GM21786 (cell line): ENCODE data around the gene SNX5.

ENCODE experiments used
- ATAC-seq: cut with Tn5 transposase; IDR thresholded peaks from one replicate; pipeline ENCODE4 v1.9.1; 2021; ENCODE audit not compliant: unreplicated experiment

The SNX5 gene

DNA sequence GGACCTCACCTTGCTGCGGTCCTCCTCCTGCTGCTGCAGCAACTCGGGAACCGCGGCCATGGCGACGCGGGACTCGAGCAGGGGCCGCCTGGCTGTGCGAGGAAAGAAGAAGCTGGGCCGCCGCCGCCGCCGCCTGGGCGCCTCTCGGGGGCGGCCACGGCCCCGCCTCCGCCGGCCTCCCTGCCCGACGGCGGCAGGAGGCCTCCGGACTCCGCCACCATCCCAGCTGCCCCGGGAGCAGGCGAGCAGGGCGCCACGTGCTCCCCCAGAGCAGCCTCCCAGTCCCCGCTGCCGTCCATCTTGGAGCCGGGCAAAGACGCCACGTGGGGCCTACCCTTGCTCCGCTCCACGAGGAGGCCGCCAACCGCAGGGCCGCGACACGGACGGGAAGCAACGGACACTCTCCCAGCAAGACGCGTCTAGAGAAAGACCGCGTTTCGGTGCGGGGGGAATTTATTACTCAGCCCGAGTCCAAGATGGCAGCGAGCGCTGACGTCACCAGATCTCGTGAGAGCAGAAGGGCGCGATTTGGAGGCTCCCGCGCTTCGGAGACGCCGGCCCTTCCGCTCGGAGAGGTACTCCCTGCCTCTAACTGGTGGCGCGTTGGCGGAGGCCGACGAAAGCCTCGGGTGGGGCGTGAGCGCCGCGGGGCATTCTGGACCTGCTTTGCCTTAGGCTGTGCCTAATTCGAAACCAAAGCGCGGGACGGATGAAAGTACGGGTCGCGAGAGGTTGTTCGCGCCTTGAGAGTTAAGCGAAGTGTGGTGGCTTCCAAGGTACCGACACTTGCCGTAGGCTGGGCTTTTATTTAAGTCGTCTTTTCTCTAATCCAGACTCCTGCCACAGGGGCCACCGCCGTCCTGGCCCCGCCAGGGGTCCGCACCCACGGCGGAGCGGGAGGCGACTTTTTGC lies at the start of gene SNX5, which contains the start of gene MGME1:
Gene SNX5 (minus strand): TSS at position 429 of the 912 bp plus-strand sequence. CDS start 369 bp downstream, at position 60.
Gene MGME1 (plus strand): TSS at position 653 of the 912 bp plus-strand sequence. CDS start 842 bp downstream, outside the sequence.
- peak; percentile 74 for ATAC-seq

DNA sequence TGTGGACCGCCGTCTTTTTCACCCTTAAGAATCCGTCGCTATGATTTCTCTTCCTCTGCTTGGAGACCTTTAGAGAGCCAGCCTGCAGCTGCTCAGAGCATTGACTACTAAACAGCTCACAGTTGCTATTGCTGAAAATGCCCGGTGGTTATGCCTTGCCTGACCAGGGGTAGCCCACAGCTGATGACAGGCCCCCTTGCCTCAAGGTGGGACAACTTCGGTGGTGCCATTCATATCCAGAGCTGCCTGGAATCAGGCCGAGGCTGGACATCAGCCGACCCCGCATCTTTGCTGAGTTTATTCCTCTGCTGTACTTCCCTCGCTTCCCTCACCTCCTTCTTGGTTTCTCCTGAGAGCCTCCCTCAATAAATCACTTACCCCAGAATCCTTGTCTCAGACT lies 49.5 kb upstream of the SNX5 start:
- ATAC-seq = no peak

DNA sequence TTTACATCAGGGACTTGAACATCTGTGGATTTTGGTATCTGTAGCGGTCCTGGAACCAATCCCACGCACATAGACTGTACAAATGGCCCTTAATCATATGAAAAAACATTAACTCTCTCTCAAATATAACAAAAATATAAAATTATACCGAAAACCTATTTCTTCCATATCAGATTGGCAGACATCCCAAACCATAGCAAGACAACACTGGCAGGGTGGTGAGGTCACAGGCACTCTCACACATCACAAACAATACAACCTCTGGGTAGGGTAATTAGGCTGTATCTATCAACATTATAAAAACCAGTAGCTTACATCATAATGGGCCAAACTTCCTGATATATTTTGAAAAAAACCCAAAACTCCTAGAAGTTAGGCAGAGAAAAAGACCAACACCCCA lies 48.2 kb upstream of the SNX5 start:
- no peak for ATAC-seq

DNA sequence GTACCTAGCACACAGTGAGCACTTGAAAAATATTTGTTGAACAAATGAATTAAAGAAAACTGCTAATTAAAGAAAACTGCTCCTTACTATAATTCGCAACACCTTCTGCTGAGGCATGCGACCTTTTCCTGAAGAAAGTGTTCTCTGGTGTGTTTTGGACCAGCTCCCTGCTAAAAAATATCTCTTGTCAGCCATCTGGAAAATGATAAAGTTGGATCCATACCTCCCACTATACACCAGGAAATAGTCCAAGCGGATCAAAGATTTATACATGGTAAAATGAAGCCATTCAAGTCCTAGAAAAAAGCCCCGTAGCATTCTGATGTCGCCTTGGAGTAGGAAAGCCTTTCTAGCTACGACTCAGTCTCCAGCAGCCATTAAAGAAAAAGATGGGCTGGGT lies 45.8 kb upstream of the SNX5 start:
- no peak for ATAC-seq

DNA sequence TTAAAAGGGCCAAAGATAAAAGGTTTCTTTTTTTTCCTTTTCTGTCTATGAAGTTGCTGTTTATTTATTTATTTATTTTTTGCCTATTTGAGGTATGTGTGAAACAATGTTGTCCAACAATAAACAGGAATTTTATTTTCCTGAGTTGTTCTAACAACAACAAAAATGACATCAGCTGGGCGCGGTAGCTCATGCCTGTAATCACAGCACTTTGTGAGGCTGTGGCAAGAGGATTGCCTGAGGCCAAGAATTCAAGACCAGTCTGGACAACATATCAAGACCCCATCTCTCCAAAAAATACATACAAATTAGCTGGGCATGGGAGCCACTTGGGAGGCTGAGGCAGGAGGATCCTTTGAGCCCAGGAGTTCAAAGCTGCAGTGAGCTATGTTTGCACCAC lies 44.3 kb upstream of the SNX5 start:
- ATAC-seq = no peak

DNA sequence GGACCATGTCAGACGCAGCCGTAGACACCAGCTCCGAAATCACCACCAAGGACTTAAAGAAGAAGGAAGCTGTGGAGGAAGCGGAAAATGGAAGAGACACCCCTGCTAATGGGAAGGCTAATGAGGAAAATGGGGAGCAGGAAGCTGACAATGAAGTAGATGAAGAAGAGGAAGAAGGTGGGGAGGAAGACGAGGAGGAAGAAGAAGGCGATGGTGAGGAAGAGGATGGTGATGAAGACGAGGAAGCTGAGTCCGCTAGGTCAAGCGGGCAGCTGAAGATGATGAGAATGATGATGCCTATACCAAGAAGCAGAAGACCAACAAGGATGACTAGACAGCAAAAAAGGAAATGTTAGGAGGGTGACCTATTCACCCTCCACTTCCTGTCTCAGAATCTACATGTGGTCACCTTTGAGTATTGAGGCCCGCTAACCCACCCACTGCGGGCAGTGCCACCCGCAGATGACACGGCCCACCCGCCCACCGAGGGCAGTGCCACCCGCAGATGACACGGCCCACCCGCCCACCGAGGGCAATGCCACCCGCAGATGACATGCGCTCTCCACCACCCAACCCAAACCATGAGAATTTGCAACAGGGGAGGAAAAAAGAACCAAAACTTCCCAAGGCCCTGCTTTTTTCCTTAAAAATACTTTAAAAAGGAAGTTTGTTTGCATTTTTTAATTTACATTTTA lies 43.5 kb upstream of the SNX5 start:
- no peak for ATAC-seq

DNA sequence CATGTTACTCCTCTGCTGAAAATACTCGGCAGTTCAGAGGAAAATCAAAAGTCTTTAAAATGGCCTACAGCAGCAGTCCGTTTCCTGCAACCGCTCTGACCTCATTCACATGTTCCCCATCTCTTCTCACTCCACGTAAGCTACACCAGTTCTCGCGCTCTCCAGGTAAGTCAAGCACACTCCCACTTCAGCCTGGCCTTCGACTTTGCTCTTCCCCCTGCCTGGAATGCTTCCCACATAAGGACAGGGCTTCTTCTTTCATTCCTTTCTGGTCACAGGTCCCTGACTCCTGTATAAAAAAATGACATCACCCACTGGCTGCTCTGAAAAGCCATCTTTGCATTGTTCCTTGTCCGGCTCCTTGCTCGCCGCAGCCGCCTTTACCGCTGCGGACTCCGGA lies 42.9 kb upstream of the SNX5 start:
- no peak for ATAC-seq

DNA sequence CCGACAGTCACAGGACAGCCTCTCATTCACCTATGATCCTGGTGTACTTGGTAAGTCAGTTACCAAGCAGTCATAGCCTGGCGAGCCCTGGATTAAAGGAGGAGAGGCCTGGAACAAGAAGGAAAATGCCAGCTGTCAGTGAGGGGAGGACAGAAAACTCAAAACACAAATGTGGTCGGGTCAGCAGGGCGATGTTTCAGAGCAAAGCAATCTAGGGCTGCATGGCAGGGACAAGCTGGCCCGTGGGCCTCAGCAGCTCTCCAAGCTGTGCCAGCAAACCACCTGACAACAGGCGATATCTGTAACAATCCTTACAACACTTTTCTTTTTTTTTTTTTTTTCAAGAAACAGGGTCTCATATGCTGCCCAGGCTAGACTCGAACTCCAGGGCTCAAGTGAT lies 40.5 kb upstream of the SNX5 start:
- no peak for ATAC-seq

DNA sequence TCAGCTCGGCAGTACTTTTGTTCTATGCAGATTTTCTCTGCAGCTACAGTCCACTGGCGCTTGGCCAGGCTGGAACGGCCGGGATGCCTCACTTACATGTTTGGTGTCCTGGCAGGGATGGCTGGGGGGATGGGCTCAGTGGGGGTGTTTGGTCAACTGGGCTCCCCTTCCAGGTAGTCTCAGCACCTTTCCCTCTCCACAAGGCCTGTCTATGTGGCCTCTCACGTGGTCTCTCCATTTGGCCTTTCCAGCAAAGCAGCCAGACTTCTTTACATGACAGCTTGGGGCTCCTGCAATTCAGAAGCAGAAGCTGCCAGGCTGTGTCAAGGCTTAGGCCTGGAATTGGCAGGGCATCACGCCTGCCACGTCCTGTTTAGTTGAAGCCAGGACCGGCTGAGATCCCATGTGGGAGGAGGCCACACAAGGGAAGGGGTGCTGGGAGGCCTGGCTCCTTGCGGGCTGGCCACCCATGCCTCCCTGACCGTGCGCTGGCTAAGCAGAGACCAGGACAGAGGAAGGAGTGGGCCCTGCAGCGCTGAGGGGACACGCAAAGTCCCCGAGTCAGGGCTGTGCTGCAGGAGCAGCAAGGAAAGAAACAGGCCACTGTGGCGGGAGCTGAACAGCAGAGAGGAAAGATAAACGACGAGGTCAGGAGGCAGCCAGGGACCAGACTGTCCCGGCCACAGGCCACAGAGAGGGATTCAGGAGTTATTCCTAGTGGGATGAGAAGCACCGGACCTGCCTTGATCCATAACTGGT lies 39.1 kb upstream of the SNX5 start:
- ATAC-seq = no peak

DNA sequence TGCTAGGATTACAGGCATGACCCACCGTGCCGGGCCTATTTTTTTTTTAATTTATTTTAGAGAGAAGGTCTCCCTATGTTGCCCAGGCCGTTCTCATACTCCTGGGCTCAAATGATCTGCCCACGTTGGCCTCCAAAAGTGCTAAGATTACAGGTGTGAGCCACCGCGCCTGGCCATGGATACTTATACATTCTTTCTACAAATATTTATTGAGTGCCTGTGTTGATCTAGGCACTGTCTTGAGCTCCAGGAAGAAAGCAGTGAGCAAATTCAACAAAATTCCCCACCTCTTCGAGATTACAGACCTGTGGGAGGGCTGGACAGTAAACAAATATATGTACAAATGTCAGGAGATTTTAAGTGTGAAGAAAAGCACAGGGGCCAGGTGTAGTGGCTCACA lies 38.1 kb upstream of the SNX5 start:
- no peak for ATAC-seq

DNA sequence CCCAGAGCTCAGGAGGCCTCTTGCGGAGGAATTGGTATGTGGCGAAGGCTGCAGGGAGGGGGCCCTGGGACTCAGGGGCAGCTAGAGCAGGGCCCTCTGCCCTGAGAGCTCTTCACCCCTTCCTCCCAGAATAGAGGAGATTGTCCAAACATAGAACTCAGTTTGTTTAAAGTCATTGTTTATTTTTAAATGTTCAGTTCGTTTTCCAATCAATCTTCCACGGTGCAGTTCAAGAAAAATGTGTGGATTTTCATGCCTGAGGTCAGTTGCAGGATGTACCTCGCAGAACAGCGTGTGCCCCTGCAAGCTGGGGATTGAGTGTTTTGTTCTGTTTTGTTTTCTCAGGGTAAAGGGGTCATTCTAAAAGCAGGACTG lies 37.4 kb upstream of the SNX5 start:
- no peak for ATAC-seq

DNA sequence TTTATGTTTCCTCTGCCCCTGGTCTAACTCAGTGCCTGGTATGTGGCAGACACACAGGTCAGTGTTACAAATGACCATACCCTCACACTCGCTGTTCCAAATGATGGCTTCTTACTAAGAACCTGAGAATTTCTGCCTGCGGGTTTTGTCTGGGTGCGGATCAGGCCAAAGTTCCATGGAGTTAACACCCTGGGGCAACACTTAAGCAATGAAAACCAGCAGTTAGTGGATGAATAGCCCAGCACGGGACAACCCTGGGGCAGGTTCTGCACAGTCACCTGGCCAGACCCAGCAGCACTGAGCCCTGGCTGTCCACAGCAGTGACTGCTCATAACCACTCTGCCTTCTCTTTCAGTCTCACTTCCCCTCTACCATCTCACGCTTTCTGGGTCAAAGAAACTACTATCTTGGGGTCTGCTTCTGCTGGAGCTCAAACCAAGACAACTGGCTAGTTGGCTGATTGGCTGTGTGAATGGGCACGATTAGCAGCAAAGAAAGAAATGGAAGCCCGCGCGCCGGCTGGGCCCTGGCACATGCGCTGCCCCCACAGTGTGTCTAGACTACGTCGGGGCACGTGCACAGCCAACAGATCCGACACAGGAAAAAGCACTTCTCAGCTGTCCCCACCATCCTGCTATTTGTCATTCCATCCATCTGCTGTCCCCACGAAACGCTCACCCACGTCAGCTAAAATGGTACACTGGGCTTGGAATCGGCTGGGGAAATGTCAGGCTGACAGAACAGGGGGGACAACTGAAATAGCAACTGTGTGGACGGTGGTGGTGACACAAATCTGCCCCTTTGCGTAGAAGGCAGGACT lies 36.8 kb upstream of the SNX5 start:
- peak; percentile 96 for ATAC-seq

DNA sequence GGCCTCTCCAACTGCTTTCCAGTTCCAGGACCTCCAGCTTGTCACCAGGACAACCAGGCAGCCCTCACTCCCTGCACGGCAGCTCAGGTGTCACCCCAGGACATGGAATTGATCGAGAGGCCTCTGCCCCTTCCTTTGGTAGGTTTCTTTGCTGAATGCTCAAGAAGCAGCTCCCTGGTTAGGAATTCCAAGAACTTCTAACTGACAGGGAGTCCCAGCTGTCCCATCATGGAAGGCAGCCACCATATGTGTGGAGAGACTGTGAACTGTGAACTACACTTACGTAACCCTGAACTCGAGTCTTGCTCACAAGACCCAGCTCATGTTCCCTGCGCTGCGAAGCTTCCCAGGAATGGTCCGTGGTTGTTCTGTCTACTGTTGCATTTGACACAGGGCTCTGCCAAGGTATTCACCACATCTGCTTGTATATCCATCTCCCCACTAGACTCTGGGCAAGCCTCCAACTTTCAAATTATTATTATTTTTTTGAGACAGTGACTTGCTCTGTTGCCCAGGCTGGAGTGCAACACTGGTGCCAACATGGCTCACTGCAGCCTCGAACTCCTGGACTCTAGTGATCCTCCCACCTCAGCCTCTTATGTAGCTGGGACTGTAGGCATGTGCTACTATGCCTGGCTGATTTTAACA lies 35.9 kb upstream of the SNX5 start:
- ATAC-seq = no peak

DNA sequence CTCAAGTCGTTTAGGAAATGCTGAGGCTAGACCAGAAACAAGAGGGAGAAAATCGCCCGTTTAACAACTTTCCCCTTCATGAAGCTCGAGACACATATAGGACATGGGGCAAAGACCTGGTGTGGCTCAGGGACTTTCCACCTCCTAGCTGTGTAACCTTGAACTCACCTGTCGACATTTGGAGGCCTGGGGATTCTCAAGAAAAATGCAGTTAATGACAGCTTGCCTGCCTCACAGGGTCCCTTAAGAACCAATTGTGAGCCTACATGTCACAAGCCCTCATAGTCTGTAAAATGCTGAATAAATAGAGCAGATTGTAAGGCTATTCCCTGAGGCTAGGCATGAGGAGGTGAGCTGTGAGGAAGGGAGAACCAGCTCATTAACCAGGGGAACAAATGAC lies 35.3 kb upstream of the SNX5 start:
- ATAC-seq = peak; percentile 30

DNA sequence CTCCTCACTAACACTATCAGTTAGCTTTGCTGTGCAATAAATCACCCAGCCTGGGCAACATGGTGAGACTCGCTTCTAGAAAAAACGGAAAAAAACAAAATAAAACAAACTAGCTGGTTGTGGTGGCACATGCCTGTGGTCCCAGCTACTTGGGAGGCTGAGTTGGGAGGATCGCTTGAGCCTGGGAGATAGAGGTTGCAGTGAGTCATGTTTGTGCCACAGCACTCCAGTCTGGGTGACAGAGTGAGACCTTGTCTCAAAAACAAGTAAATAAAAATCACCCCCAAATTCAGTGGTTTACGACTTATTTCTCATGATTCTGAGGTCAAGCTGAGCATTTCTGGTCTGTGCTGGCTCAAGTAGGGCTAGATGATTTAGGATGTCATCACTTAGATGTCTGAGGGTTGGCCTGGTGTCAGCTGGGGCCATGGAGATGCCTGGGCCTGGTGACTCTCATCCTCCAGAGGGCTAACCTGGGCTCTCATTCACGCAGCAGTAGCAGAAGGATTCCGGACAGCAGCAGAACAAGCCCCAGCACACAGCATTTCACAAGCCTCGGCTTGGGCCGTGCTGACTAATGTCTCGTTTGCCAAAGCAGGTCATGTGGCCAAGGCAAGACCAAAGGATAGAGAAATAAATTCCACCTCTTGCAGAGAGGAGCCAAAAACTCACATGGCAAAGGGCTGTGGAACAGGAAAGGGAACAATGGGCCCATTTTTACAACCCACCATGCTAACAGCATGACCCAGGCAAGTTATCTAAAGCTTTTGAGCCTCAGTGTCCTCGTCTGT lies 32.7 kb upstream of the SNX5 start:
- no peak for ATAC-seq

DNA sequence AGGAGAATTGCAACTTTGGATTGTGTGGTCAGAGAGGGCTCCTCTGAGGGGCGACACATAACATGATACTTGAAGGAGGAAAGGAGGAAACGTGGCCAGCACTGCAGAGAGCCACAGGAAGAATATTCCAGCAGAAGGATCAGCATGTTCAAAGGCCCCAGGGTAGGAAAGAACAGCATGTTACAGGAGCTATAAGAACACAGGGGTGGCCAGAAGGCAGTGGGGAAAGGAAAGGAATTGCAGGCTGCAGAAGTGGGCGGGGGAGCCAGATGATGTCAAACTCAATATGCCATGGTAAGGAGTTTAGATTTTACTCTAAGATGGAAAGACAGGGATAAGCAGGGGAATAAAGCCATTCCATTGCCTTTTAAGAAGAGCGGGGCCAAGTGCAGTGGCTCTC lies 31.0 kb upstream of the SNX5 start:
- ATAC-seq = no peak

DNA sequence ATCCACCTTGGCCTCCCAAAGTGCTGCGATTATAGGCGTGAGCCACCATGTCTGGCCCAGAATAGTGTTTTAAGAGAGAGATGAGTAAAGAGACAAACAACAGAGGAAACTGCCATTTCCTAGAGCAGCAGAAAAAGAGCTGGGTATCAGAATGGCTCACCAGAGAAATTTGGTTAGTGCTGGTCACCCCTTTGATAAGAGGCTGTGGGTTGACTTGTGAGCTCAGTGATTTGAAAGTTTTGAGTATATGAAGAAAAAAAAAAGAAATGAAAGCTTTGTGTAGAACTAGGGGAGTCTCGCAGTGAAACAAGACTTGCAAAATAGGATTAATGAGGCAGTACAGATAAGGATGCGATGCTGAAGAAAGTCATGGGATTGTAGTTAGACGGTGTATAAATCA lies 29.9 kb upstream of the SNX5 start:
- ATAC-seq = no peak

DNA sequence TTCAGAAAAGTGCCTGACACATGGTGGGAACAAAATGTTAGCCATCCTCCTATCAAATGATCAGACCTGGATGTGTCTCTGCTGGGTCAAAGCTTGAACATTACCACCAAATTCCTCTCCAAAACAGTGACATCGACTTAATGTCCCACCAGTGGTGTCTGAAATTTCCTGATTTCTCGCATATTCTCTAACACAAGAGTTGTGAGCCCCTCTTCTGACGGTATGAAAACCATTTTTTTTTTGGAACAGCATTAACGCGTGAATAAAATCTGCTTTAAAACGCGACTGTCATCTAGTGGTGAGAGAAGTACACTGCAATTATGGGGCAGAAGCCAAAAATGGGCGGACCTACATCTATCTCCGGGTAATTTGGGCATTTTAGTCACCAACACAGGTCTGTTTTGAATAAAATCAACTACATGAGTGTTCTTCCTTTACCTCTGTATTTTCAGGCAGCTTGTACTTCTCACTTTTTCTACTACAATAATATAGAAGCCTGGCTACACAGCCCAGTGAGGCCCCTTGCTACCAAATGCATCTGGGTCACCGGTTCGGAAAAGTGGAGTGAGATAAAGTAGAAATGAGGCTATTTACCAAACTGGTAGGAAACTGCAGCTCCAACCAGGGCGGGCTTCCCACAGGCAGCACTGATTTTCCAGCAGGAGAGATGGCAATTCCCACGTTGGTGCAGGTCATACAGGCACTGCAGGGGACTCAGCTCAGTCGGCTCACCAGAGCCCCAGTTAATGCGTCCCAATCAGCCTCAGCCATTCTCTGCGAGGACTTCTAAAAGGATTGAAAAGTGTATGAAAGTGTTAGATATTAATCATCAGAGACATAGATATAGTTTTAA lies 27.6 kb upstream of the SNX5 start:
- peak; percentile 36 for ATAC-seq
